OCI-LY1 (cell line): ENCODE data around the gene CRYAA.
A peak's percentile ranks its signal among the peaks of the same experiment; 100 is the strongest.

Source experiments
- H2AFZ ChIP-seq: fragments of 200-600 bp; sonication (generic), shearing (Covaris generic); 2 replicates; pipeline ENCODE4 v1.6.0; 2014; ENCODE audit warnings: antibody characterized with exemption, mild to moderate bottlenecking, low read length
- H3F3A ChIP-seq: fragments of 200-600 bp; sonication (generic), shearing (Covaris generic); 2 replicates; pipeline ENCODE4 v1.6.0; 2014; ENCODE audit warnings: mild to moderate bottlenecking, antibody characterized with exemption, low read length, moderate library complexity; ENCODE audit not compliant: insufficient read depth
- H3K27ac ChIP-seq: fragments of 200-600 bp; sonication (generic); 2 replicates; pipeline ENCODE4 v1.5.1; 2014; ENCODE audit warnings: low read length, mixed run types, mild to moderate bottlenecking, low read depth; ENCODE audit not compliant: poor library complexity, severe bottlenecking
- H3K27me3 ChIP-seq: fragments of 200-600 bp; sonication (generic); 2 replicates; pipeline ENCODE4 v1.6.0; 2014; ENCODE audit warnings: antibody characterized with exemption, mild to moderate bottlenecking, low read length, moderate library complexity; ENCODE audit not compliant: insufficient read depth
- H3K36me3 ChIP-seq: fragments of 200-600 bp; sonication (generic); 2 replicates; pipeline ENCODE4 v1.6.1; 2014; ENCODE audit warnings: mild to moderate bottlenecking, antibody characterized with exemption, low read length, moderate library complexity, mixed read lengths; ENCODE audit not compliant: insufficient read depth
- H3K4me1 ChIP-seq: fragments of 200-600 bp; sonication (generic); 2 replicates; pipeline ENCODE4 v1.5.1; 2014; ENCODE audit warnings: mild to moderate bottlenecking, low read length, moderate library complexity; ENCODE audit not compliant: insufficient read depth, severe bottlenecking
- H3K4me2 ChIP-seq: fragments of 200-600 bp; sonication (generic), shearing (Covaris generic); 2 replicates; pipeline ENCODE4 v1.6.1; 2014; ENCODE audit warnings: low read length
- H3K4me3 ChIP-seq: fragments of 200-600 bp; sonication (generic); 2 replicates; pipeline ENCODE4 v1.5.1; 2014; ENCODE audit warnings: low read length, low read depth, mild to moderate bottlenecking, mixed read lengths; ENCODE audit not compliant: poor library complexity, severe bottlenecking
- H3K79me2 ChIP-seq: fragments of 200-600 bp; shearing (Covaris generic); 2 replicates; pipeline ENCODE4 v1.6.1; 2016; ENCODE audit warnings: mixed run types, low read length, mixed read lengths; ENCODE audit not compliant: insufficient read depth
- H3K9ac ChIP-seq: fragments of 200-600 bp; sonication (generic), shearing (Covaris generic); 2 replicates; pipeline ENCODE4 v1.6.1; 2014; ENCODE audit warnings: mild to moderate bottlenecking, low read length, mixed read lengths
- H3K9me2 ChIP-seq: fragments of 200-600 bp; sonication (generic), shearing (Covaris generic); 2 replicates; pipeline ENCODE4 v1.6.1; 2014; ENCODE audit warnings: low read depth, mild to moderate bottlenecking, low read length, mixed read lengths
- H3K9me3 ChIP-seq: fragments of 200-600 bp; shearing (Covaris generic); 2 replicates; pipeline ENCODE4 v1.6.1; 2014; ENCODE audit warnings: low read length, mixed read lengths
- H4K20me1 ChIP-seq: fragments of 200-600 bp; sonication (generic), shearing (Covaris generic); 2 replicates; pipeline ENCODE4 v1.6.0; 2016; ENCODE audit warnings: mild to moderate bottlenecking, low read length; ENCODE audit not compliant: insufficient read depth
- CTCF ChIP-seq: fragments of 200-600 bp; sonication (generic), shearing (Covaris generic); IDR thresholded peaks from 2 replicates; pipeline ENCODE4 v1.5.1; 2017; ENCODE audit warnings: mild to moderate bottlenecking, antibody characterized with exemption, low read length, moderate library complexity, mixed read lengths
- EZH2 ChIP-seq: fragments of 200-600 bp; sonication (generic), shearing (Covaris generic); IDR thresholded peaks from 2 replicates; pipeline ENCODE4 v1.8.0; 2017; ENCODE audit warnings: borderline replicate concordance, mixed run types, mild to moderate bottlenecking, antibody characterized with exemption, low read length, moderate library complexity, mixed read lengths

CRYAA gene

GRCh38 chr21:43211072-43211759 lies 42.4 kb downstream of the CRYAA start:
- no peak overlapping the region for H3K9ac ChIP-seq
- no peak overlapping the region for H3K4me3 ChIP-seq
- TF ChIP-seq EZH2 (no peak), CTCF (peak; percentile 25; the same call in 1 of the 2 replicates)
- H3K9me3 ChIP-seq, result no peaks in the 10 kb centered on the region
- no peaks in the 10 kb centered on the region for H3K79me2 ChIP-seq
- H3K9me2 ChIP-seq, result no peaks in the 10 kb centered on the region
- 0 out of 2 replicates have a peak, but pooled peaks cover 6% of the 10 kb centered on the region for H3K27me3 ChIP-seq
- H4K20me1 ChIP-seq, result no peaks in the 10 kb centered on the region
- no peak overlapping the region for H3K4me2 ChIP-seq
- no peaks in the 10 kb centered on the region for H3K4me1 ChIP-seq
- no peaks in the 10 kb centered on the region for H3K36me3 ChIP-seq
- H2AFZ ChIP-seq, result no peak overlapping the region
- H3K27ac ChIP-seq, result no peak overlapping the region
- no peaks in the 10 kb centered on the region for H3F3A ChIP-seq

GRCh38 chr21:43211760-43212115 lies 42.9 kb downstream of the CRYAA start:
- no peak overlapping the region for H3K27ac ChIP-seq

More at GRCh38 chr21:43211760-43212115, 42.9 kb downstream of the CRYAA start:
- no peaks in the 10 kb centered on the region for H3K9me2 ChIP-seq
- H3K4me3 ChIP-seq, result no peak overlapping the region
- no peaks in the 10 kb centered on the region for H3K9me3 ChIP-seq
- TF ChIP-seq EZH2 (no peak), CTCF (no peak)
- 0 out of 2 replicates have a peak, but pooled peaks cover under 1% of the 10 kb centered on the region for H3K27me3 ChIP-seq
- H3K4me2 ChIP-seq, result no peak overlapping the region
- H3F3A ChIP-seq, result no peaks in the 10 kb centered on the region
- H3K36me3 ChIP-seq, result no peaks in the 10 kb centered on the region
- no peaks in the 10 kb centered on the region for H3K79me2 ChIP-seq
- H3K4me1 ChIP-seq, result no peaks in the 10 kb centered on the region
- no peak overlapping the region for H3K9ac ChIP-seq
- H4K20me1 ChIP-seq, result no peaks in the 10 kb centered on the region
- no peak overlapping the region for H2AFZ ChIP-seq
